GM18498 (cell line): ENCODE measurements around the gene STXBP1.

Experiments
- ATAC-seq: cut with Tn5 transposase; IDR thresholded peaks from one replicate; pipeline ENCODE4 v1.9.1; 2021; ENCODE audit warnings: mild to moderate bottlenecking, moderate library complexity; ENCODE audit not compliant: unreplicated experiment

The STXBP1 gene

DNA sequence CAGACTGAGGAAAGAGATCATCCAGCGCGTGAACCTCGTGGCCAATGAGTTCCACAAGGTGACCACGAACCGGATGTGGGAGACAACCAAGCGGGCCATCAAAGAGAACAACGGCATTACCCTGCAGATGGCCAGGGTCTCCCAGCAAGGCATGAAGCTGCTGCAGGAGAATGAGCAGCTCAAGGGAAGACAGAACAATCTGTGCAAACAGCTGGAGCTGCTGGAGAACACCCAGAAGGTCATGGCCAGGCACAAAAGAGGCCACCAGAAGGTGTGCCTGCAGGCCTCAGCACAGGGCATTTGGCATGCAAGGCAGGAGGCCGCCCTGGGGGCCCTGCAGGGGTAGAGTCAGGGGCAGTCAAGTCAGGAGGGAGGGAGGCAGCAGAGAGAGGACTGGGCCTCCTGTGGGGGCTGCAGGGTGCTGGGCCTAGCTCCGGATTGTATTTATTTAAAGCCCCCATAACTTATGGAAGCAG lies 99.2 kb downstream of the STXBP1 start:
- no peak for ATAC-seq

GRCh38 chr9:127711831-127712274 lies 99.8 kb downstream of the STXBP1 start:
- ATAC-seq: no peak

GRCh38 chr9:127712371-127712770 lies 100.3 kb downstream of the STXBP1 start:
- no peak for ATAC-seq

- no peak for ATAC-seq
Observed at GRCh38 chr9:127712867-127713266, 100.8 kb downstream of the STXBP1 start.

DNA sequence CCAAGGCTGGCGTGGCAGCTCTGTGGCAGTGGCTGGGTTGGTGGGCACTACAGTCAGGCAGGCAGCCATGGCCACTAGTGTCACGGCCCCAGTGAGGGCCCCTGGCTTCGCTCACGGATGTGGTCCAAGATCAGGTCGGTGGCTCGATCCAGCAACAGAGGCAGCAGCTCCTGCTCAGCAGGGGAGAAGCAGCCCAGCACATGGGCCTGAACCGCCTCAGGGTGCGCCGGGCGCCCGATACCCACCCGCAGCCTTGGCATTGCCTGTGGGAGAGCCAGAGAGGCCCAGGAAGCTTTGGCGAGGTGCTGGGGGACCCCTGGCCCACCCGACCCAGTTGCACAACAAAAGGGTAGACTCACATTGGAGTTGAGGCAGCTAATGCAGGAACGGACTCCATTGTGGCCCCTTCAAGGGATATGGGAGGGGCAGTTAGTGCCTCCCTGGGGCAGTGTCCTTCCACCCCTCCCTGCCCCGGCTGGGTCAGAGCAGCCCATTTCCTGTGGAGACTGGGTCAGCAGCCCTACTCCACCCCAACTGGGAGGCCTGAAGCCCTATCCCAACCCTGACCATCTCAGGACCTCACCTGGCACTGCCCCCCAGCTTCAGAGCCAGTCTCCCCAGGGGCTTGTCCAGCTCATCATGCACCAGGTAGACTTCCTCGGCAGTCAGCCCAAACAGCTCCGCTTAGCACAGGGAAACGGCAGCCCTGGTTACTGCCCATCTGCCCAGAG lies 102.1 kb downstream of the STXBP1 start:
- no peak for ATAC-seq

DNA sequence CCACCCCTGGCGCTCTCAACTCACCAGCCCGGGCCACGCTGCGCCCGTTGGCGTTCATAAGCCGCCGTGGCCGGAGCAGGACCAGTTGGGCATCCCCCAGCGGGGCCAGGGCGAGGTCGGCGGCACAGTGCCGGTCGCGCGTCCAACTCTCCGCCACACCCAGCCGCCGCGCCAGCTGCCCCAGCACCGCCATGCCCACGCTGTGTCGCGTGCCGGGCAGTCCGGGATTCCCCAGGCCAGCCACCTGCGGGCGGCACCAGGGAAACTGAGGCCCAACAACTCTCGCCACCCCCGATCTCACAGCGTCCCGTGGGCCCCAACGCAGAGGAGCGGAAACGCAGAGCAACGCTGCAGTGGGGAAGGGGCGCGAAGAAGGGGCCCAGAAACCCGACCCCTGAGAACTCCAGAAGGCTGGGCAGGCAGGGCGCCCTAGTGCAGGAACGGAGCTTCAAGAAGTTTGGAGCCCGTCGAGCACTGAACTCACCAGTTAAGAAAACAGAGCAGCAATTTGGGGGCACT lies 102.9 kb downstream of the STXBP1 start:
- ATAC-seq: peak; percentile 18

DNA sequence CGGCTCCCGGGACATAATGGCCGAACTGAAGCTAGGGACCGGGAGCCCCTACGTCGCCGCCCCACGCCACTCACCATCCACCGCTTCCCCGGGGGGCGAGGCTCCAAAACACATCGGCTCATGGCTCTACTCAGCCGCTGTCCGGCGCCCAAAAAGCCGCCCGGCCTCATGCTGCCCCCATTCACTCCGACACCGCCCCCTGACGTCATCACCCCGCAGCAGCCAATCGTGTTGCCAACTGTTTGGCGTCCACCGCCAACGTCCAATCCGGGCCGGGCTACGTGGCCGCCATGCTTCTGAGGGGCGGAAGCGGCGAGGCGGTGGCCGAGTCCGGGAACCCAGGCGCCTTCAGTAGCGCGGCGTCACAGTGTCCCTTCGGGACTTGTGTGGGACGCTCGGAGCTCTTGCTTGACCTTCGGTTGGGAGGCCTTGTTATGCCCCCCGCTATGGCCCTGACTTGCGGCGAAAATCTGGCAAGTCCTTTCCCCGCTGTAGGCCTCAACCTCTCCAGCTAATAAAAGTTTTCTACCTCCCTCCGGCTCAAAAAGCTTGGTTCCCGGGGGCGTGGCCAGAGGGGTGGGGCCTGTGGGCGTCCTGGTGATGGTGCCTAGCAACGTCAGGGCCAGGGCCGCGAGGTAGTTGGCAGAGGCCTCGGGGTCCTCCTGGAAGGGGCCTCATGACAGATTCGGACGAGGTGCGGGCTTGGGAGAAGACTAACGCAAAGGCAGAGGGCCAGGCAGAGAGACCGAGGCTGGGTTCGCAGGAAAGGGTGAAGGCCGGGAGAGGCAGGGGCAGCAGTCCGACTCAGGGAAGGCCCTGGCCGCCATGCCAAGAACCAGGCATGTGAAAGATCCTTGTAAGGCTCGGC lies 103.6 kb downstream of the STXBP1 start, which contains the start of the genes PTRH1 and TTC16:
PTRH1 (minus strand) TSS at position 194 of the 868 bp plus-strand sequence; CDS start at position 170, 24 bp downstream.
TTC16 (plus strand) TSS at position 610 of the 868 bp plus-strand sequence; CDS start at position 677, 67 bp downstream.
- peak; percentile 92 for ATAC-seq

- no peak for ATAC-seq
Observed at GRCh38 chr9:127716412-127716811, 104.3 kb downstream of the STXBP1 start.

DNA sequence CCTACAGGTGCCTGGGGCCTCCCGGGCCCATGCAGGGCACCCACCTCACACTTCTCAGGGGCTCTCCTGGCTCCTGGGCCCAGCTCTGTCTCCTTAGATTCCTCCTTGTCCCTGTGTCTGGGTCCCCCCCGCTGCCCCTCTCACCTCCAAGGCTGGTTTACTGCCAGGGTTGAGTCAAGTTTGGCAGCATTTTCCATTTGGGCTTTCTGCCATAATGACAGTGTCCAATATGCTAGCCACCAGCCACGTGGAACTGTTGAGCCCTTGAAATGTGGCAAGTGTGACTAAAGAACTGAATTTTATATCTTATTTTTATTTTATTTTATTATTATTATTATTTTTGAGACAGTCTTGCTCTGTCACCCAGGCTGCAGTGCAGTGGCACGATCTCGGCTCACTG lies 105.7 kb downstream of the STXBP1 start:
- ATAC-seq: no peak

DNA sequence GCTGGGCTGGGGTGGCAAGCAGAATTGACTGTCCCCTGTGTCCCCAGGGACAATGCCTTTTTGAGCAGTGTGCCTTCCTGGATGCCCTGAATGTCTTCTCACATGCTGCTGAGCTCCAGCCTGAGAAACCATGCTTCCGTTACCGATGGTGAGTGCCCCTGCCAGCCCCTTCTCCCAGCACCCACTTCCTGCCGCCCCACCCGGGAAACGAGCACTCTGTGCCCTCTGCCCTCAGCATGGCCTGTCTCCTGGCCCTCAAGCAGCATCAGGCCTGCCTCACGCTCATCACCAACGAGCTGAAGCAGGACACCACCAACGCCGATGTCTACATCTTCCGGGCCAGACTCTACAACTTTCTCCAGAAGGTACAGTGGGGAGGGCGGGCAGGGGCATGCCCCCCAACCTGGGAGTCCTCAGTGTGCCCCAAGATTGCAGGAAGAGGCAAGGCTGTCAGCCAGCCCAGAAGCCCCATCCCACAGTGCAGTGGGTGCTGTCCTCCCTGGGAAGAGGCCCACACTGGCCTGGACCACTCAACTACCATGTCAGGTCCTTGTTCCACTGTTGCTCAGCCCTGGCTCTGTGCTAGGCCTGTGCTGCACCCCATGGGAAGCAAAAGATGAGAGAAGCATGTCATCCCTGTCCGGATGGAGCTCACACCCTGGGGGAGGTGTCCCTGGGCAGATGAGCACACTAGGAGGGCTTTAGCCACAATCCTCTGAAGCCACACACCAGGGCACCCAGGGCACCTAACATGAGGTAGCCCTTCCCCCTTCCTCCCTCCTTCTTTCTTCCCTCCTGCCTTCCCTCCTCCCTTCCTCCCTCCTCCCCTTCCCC lies 108.2 kb downstream of the STXBP1 start:
- ATAC-seq: no peak

DNA sequence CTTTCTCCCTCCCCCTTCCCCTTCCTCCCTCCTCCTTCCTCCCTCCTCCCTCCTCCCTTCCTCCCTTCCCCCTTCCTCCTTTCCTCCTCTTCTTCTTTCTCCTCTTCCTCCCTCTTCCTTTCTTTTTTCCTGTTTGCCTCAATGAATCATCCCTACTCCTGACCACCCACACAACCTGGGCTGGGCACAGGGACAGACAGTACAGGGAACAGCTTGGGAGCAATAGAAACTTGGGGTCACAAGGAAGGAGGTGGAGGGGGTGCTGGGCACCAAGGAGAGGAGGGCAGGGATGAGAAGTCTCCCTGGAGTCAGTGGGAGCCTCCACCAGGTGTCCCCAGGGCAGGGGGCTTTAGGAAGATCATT lies 108.8 kb downstream of the STXBP1 start:
- no peak for ATAC-seq

DNA sequence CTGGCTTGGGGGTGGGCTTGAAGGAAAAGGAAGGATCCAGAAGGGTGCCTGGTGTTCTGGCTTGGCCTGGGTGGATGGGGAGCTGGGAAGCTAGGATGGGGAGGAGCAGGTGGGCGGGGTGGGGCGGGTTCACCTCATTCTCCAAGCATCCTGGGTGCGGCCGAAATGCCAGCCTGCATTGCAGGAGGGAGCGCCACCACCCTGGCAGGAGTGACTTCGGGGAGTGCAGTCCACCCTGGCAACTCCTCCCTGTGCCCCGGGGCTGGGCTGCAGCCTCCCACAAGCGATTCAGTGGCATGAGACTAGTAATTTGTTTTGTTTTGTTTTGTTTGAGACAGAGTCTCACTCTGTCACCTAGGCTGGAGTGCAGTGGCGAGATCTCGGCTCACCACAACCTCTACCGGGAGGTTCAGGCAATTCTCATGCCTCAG lies 109.3 kb downstream of the STXBP1 start:
- no peak for ATAC-seq

GRCh38 chr9:127722055-127722745 lies 110.1 kb downstream of the STXBP1 start:
- no peak for ATAC-seq

GRCh38 chr9:127723013-127723412 lies 110.9 kb downstream of the STXBP1 start:
- ATAC-seq: no peak

DNA sequence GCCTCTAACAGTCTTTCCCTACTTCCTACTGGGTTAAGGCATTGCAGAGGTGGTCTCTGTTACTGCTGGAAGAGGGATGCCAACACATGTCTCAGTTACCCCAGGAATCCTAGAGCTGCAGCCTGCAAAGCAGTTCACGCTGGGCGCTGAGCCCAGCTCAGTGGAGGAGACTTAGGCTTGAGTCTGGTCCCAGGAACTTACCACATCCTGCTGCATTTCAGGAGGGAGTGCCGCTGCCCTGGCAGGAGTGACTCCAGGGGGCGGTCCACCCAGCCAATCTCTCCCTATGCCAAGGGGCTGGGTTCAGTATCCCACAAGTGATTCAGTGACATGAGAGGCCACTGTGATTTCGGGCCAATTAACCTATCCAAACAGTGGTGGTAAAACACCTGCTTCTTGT lies 111.4 kb downstream of the STXBP1 start:
- no peak for ATAC-seq

- no peak for ATAC-seq
Observed at GRCh38 chr9:127724012-127724411, 111.9 kb downstream of the STXBP1 start.

DNA sequence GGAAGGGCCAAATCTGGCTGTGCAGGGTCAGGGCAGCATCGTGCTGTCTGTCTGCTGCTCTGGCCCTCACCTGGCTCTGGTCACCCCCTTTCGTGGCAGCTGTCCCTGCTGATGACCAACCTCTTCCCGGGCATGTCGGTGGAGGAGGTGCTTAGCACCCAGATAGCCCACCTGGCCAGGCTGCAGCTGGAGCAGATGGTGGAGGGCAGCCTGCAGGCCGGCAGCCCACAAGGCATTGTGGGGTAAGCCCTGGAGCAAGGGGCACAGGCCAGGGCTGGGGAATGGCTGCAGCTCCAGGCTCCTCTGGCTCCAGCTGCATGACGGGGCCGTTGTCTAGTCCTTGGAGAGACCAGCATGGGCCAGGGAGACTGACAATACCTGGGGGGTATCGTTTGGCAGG lies 114.8 kb downstream of the STXBP1 start:
- no peak for ATAC-seq

DNA sequence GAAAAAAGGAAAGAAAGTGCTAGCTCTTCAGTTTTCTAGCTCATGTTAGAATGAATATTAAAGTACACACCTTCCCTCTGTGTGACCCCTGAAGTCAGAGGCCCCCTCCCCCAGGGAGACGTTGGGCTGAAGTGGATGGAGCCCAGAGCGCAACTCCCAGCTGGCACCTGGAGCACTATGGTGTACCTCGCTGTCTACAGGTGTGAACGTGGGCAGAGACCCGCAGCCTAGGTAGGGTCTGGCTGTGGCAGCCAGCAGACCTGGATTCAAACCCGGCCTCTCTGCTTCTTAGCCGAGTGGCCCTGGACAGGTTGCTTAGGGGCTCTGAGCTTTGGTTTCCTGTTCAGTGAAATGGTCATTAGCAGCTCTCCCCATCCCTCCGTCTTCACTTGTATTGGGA lies 116.7 kb downstream of the STXBP1 start:
- ATAC-seq: no peak

DNA sequence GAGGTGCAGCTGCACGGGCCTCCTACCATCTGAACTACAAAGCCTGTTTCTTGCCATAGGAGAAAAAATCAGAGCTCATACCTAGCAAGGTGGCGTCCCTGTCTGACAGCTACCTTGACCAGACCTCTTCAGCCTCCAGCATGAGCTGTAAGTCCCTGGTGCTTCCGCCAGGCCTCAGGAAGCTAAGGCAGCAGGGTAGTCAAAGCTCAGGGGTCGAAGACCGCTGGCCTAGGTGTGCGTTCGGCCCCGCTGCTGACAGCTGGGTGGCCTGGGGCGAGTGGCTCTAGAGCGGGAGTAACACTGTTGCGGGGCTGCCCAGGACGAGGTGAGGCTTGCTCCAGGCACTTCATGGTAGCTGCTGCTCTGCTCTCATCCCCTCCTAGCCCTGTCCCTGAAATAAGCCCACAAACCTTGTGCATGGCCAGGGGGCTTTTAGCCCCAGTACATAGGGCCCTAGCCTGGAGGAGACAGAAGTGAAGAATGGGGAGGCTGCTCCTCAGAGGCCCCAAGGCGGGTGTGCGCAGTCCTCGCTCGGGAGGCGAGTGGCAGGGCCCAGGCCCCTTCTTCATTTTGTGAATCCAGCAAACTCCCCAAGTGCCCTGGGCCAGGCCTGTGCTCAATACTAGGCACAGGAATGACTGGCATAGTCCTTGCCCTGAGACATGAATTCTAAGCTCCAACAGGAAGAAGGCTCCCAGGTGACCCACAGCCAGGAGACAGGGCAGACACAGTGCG lies 117.6 kb downstream of the STXBP1 start:
- ATAC-seq: no peak
